K562 (cell line): Measurements from ENCODE around the gene AJAP1.

Experiments
- ATF1 ChIP-seq, 2 experiments: fragments of 450-650 bp in 1 of 2; IDR thresholded peaks; 2 replicates each; pipeline ENCODE4 v1.6.1; 2016; ENCODE audit warnings: missing compliant biosample characterization in 1 of 2, missing genetic modification characterization in 1 of 2
- CBX8 ChIP-seq: fragments of 200-600 bp; sonication (generic); IDR thresholded peaks from 2 replicates; pipeline ENCODE4 v1.6.1; 2012; ENCODE audit warnings: borderline replicate concordance, mixed run types, low read depth, mild to moderate bottlenecking, moderate library complexity, mixed read lengths, low read length, control low read depth, inconsistent platforms; ENCODE audit not compliant: poor library complexity, severe bottlenecking; ENCODE audit errors: extremely low read depth
- EZH2 ChIP-seq: IDR thresholded peaks from 2 replicates; pipeline ENCODE4 v1.6.1; 2012; ENCODE audit warnings: low read depth, mild to moderate bottlenecking, inconsistent platforms, low read length, borderline replicate concordance
- MAX ChIP-seq: sonication (generic); formaldehyde crosslinking; IDR thresholded peaks from 2 replicates; pipeline ENCODE4 v1.9.0; 2022; ENCODE audit warnings: mild to moderate bottlenecking, missing genetic modification reagents
- NR2C1 ChIP-seq, 2 experiments: fragments of 450-650 bp; IDR thresholded peaks; 2 replicates each; pipeline ENCODE4 v1.6.1; 2017; ENCODE audit warnings: mild to moderate bottlenecking in 2 of 2, antibody characterized with exemption in 1 of 2, inconsistent platforms in 1 of 2, missing compliant biosample characterization in 1 of 2, missing genetic modification characterization in 1 of 2
- POLR2A ChIP-seq: fragments of 450-650 bp; conservative IDR thresholded peaks from 2 replicates; pipeline ENCODE4 v1.6.1; 2016
- POLR2AphosphoS5 ChIP-seq: IDR thresholded peaks from 2 replicates; pipeline ENCODE4 v1.6.1; 2011; ENCODE audit warnings: mild to moderate bottlenecking, low read depth, low read length, moderate library complexity; ENCODE audit not compliant: control insufficient read depth, insufficient read depth
- SAP30 ChIP-seq: fragments of 200-600 bp; sonication (generic); IDR thresholded peaks from 2 replicates; pipeline ENCODE4 v1.6.1; 2012; ENCODE audit warnings: borderline replicate concordance, low read depth, mild to moderate bottlenecking, moderate library complexity, low read length, control low read depth, inconsistent platforms; ENCODE audit not compliant: insufficient read depth, poor library complexity, severe bottlenecking
- SP1 ChIP-seq: sonication (generic); formaldehyde crosslinking; IDR thresholded peaks from 2 replicates; pipeline ENCODE4 v1.8.1; 2022; ENCODE audit warnings: mild to moderate bottlenecking, missing genetic modification reagents
- STAT5A ChIP-seq: IDR thresholded peaks from 2 replicates; pipeline ENCODE4 v1.6.1; 2012; ENCODE audit warnings: low read length, inconsistent platforms, borderline replicate concordance
- TCF7 ChIP-seq: sonication (generic); IDR thresholded peaks from 2 replicates; pipeline ENCODE4 v1.6.1; 2016; ENCODE audit warnings: antibody characterized with exemption, borderline replicate concordance
- TRIM24 ChIP-seq, 2 experiments: fragments of 450-650 bp; IDR thresholded peaks; 2 replicates each; pipeline ENCODE4 v1.6.1; 2016
- ZBTB40 ChIP-seq, 2 experiments: fragments of 450-650 bp in 1 of 2; sonication (generic) in 1 of 2; formaldehyde crosslinking in 1 of 2; IDR thresholded peaks; 2 replicates each; pipeline versions ENCODE4 v1.7.1 to v1.9.0; 2016 to 2022; ENCODE audit warnings: inconsistent platforms in 1 of 2, mild to moderate bottlenecking in 1 of 2, missing genetic modification reagents in 1 of 2
- ZNF609 ChIP-seq: sonication (generic); formaldehyde crosslinking; IDR thresholded peaks from 2 replicates; pipeline ENCODE4 v1.8.1; 2023; ENCODE audit warnings: missing genetic modification reagents, mild to moderate bottlenecking, borderline replicate concordance

GRCh38 chr1:4615501-4615900, 38.9 kb upstream of the AJAP1 start:
- TF ChIP-seq SAP30, result no peak
- TF ChIP-seq STAT5A, result no peak
- no peak for TF ChIP-seq ZBTB40 (IDR thresholded peaks at IDR 0.05)
- TF ChIP-seq ZBTB40 (CRISPR knock-in tag; IDR thresholded peaks at IDR 0.05), result no peak
- no peak for TF ChIP-seq NR2C1 (IDR thresholded peaks at IDR 0.05)
- TF ChIP-seq NR2C1 (tag; IDR thresholded peaks at IDR 0.05), result no peak
- TF ChIP-seq POLR2A, result no peak
- TF ChIP-seq MAX (CRISPR knock-in tag), result no peak
- TF ChIP-seq POLR2AphosphoS5, result no peak
- TF ChIP-seq TRIM24 (IDR thresholded peaks at IDR 0.05), result no peak
- no peak for TF ChIP-seq ZNF609
- TF ChIP-seq ATF1 (CRISPR knock-in tag; IDR thresholded peaks at IDR 0.05), result no peak
- no peak for TF ChIP-seq ATF1 (tag; IDR thresholded peaks at IDR 0.05)
- TF ChIP-seq EZH2, result no peak
- TF ChIP-seq SP1 (CRISPR knock-in tag), result no peak
- TF ChIP-seq TCF7, result no peak
- TF ChIP-seq CBX8, result no peak
